Activated B cell treated with CpG ODN at 0.5 μM for 24 hours (primary cell): ENCODE data around the gene BST2. TPM values are rescaled to one million over a fixed set of nuclear protein-coding genes. Genes with fewer than 3 reads are reported as not detected.

ENCODE experiments used
- ATAC-seq: fragments of 200-7000 bp; cut with Tn5 transposase; one replicate; pipeline ENCODE4 v1.10.0; 2021; ENCODE audit warnings: low read depth, mild to moderate bottlenecking, moderate library complexity
- CTCF ChIA-PET: fragments of 350-600 bp; sonication (Branson Sonifier 250); formaldehyde crosslinking; loops from one replicate; lab custom pipeline; 2021; ENCODE audit warnings: antibody characterized with exemption; lab: Charles Lee
- POLR2A ChIA-PET: fragments of 350-600 bp; sonication (Branson Sonifier 250); formaldehyde crosslinking; loops from one replicate; lab custom pipeline; 2021; ENCODE audit warnings: antibody characterized with exemption; lab: Charles Lee
- DNase-seq: peaks from one replicate; pipeline ENCODE4 v3.0.0; 2022
- H3K27ac Mint-ChIP-seq: one replicate; pipeline ENCODE4 v1.8.0; 2020; ENCODE audit warnings: mixed read lengths
- H3K27me3 Mint-ChIP-seq: one replicate; pipeline ENCODE4 v1.8.0; 2021; ENCODE audit warnings: mixed read lengths
- H3K36me3 Mint-ChIP-seq: one replicate; pipeline ENCODE4 v1.8.0; 2021; ENCODE audit warnings: low read depth, mixed read lengths
- H3K4me1 Mint-ChIP-seq: one replicate; pipeline ENCODE4 v1.8.0; 2021; ENCODE audit warnings: mixed read lengths
- H3K4me3 Mint-ChIP-seq: one replicate; pipeline ENCODE4 v1.8.0; 2020; ENCODE audit warnings: mild to moderate bottlenecking, mixed read lengths
- H3K9me3 Mint-ChIP-seq: one replicate; pipeline ENCODE4 v1.8.0; 2020; ENCODE audit warnings: mixed read lengths
- CTCF ChIP-seq: fragments of 200-600 bp; IDR thresholded peaks from one replicate; pipeline ENCODE4 v1.8.0; 2022; ENCODE audit warnings: antibody characterized with exemption, mild to moderate bottlenecking
- intact Hi-C: fragments of 100-400 bp; cut with micrococcal nuclease; formaldehyde crosslinking; loops from one replicate; pipeline ENCODE4 v1.15.1; 2024
- total RNA-seq: library from RNA; stranded (reverse); gene quantifications from 2 replicates; pipeline ENCODE4 v1.2.3, GENCODE V29; 2022

Gene BST2
- total RNA-seq, 1 donor from 2014 or later = 121 TPM

- Mint-ChIP-seq H3K4me3 (peak overlapping the region; percentile 62), H3K36me3 (no peaks in the 10 kb centered on the region), H3K4me1 (peaks cover 21% of the 10 kb centered on the region), H3K9me3 (no peaks in the 10 kb centered on the region), H3K27ac (no peak overlapping the region), H3K27me3 (no peaks in the 10 kb centered on the region)
- no peak for TF ChIP-seq CTCF
- intact Hi-C loops = loop anchor here (1.0 to 5.0 kb wide), 4 partner anchors 14 to 314 kb away; partner anchors contain the start of genes BST2, HAUS8 and MYO9B
- CTCF ChIA-PET = interaction anchor here (0.6 to 0.7 kb wide), 2 partner anchors 9 to 282 kb away, joined by 3 to 4 read pairs; no protein-coding TSS in a partner anchor
- ATAC-seq (no peak), DNase-seq (no peak)
- POLR2A ChIA-PET = interaction anchor here (0.6 to 1.2 kb wide), 9 partner anchors 8 to 375 kb away, joined by 3 to 12 read pairs (median 4); partner anchors contain the start of genes BST2 and MVB12A
Measured at GRCh38 chr19:17391371-17392151, 13.9 kb downstream of the BST2 start.

- no peaks in the 10 kb centered on the region for H3K27me3 Mint-ChIP-seq
- no peaks in the 10 kb centered on the region for H3K9me3 Mint-ChIP-seq
- TF ChIP-seq CTCF = no peak
- ATAC-seq = peak; percentile 100
- H3K27ac Mint-ChIP-seq = peak overlapping the region; percentile 24
- peaks cover 21% of the 10 kb centered on the region for H3K4me1 Mint-ChIP-seq
- H3K36me3 Mint-ChIP-seq = no peaks in the 10 kb centered on the region
- DNase-seq = peak; percentile 85
- intact Hi-C loops = loop anchor here (1.0 to 5.0 kb wide), 4 partner anchors 14 to 314 kb away; partner anchors contain the start of genes BST2, HAUS8 and MYO9B
- H3K4me3 Mint-ChIP-seq = peak overlapping the region; percentile 86
- CTCF ChIA-PET = no interaction called here
- POLR2A ChIA-PET = interaction anchor here (0.6 to 2.5 kb wide), 5 partner anchors 8 to 376 kb away, joined by 3 to 8 read pairs (median 6); partner anchors contain the start of gene ANO8
Measured at GRCh38 chr19:17390665-17391370, 14.6 kb downstream of the BST2 start.

GRCh38 chr19:17389957-17390664 lies 15.3 kb downstream of the BST2 start:
- Mint-ChIP-seq H3K4me1 (peaks cover 18% of the 10 kb centered on the region), H3K4me3 (peak overlapping the region; percentile 86), H3K9me3 (no peaks in the 10 kb centered on the region), H3K27ac (no peak overlapping the region), H3K27me3 (no peaks in the 10 kb centered on the region), H3K36me3 (no peaks in the 10 kb centered on the region)
- ATAC-seq (no peak), DNase-seq (no peak)
- TF ChIP-seq CTCF = no peak
- intact Hi-C loops = loop anchor here (5.0 kb wide), 2 partner anchors 313 to 613 kb away; partner anchors contain the start of genes HAUS8 and MYO9B
- CTCF ChIA-PET = interaction anchor here (1.6 kb wide), 1 partner anchor 85 kb away, joined by 3 read pairs; no protein-coding TSS in a partner anchor
- POLR2A ChIA-PET = interaction anchor here (0.6 to 2.5 kb wide), 3 partner anchors 15 to 183 kb away, joined by 3 to 7 read pairs (median 5); partner anchors contain the start of genes ANO8 and BST2

- H3K27me3 Mint-ChIP-seq = no peaks in the 10 kb centered on the region
- intact Hi-C loops = loop anchor here (5.0 kb wide), 1 partner anchor 612 kb away; no protein-coding TSS in a partner anchor
- ChIA-PET CTCF (interaction anchor here (0.6 to 1.9 kb wide), 8 partner anchors 18 to 217 kb away, joined by 3 to 5 read pairs (median 4); partner anchors contain the start of gene TMEM221), POLR2A (interaction anchor here (0.6 to 2.5 kb wide), 5 partner anchors 16 to 937 kb away, joined by 3 to 7 read pairs (median 5); partner anchors contain the start of genes ANO8, BST2 and MVB12A)
- H3K4me1 Mint-ChIP-seq = peaks cover 14% of the 10 kb centered on the region
- no peaks in the 10 kb centered on the region for H3K36me3 Mint-ChIP-seq
- H3K27ac Mint-ChIP-seq = no peak overlapping the region
- DNase-seq (no peak), ATAC-seq (no peak)
- H3K4me3 Mint-ChIP-seq = no peak overlapping the region
- H3K9me3 Mint-ChIP-seq = no peaks in the 10 kb centered on the region
- no peak for TF ChIP-seq CTCF
Measured at GRCh38 chr19:17389288-17389687, 16.1 kb downstream of the BST2 start.
